GM12878 (cell line): ENCODE results near the gene RAB4B. TPM values are rescaled to one million over a fixed set of nuclear protein-coding genes. Genes with fewer than 3 reads are reported as not detected.
A peak's percentile ranks its signal among the peaks of the same experiment; 100 is the strongest.

Source experiments
- ATAC-seq: fragments of 200-7000 bp; cut with Tn5 transposase; 3 replicates; pipeline ENCODE4 v1.9.1; 2020; ENCODE audit warnings: mild to moderate bottlenecking, moderate library complexity
- BruUV-seq: library from RNA; stranded (reverse); fragments of 400-500 nt; replicated peaks from 2 replicates; lab custom pipeline; 2021; lab: Mats Ljungman, UMichigan
- CTCF ChIA-PET: fragments of 300-600 bp; sonication (Branson Sonifier 250); formaldehyde crosslinking; extraction: SDS; loops from one replicate; lab custom pipeline; 2021; ENCODE audit warnings: inconsistent platforms; lab: Yijun Ruan, JAX
- POLR2A ChIA-PET: fragments of 350-600 bp; formaldehyde crosslinking; extraction: SDS; loops from one replicate; lab custom pipeline; 2021; ENCODE audit warnings: inconsistent platforms; lab: Charles Lee
- RAD21 ChIA-PET: fragments of 300-600 bp; sonication (Branson Sonifier 250); formaldehyde crosslinking; loops from one replicate; lab custom pipeline; 2023; ENCODE audit warnings: antibody characterized with exemption; ENCODE audit not compliant: unreplicated experiment; lab: Charles Lee
- SMC1A ChIA-PET: fragments of 300-600 bp; sonication (Branson Sonifier 250); formaldehyde crosslinking; loops from one replicate; lab custom pipeline; 2023; ENCODE audit not compliant: unreplicated experiment, uncharacterized antibody; lab: Charles Lee
- DNase-seq: peaks from one replicate; pipeline ENCODE4 v3.0.0-alpha.2; 2011; ENCODE audit warnings: low read depth, low spot score
- FAIRE-seq: peaks from 3 replicates; lab custom pipeline; 2011; peaks lifted over from hg19 to GRCh38; lab: Jason Lieb, UNC
- H2AFZ ChIP-seq: 2 replicates; pipeline ENCODE4 v1.6.0; 2011; ENCODE audit warnings: low read depth, low read length, control low read depth; ENCODE audit not compliant: control insufficient read depth
- H3K27ac ChIP-seq: 2 replicates; pipeline ENCODE4 v1.5.1; 2011; ENCODE audit warnings: control low read depth; ENCODE audit not compliant: control insufficient read depth, insufficient read depth
- H3K27me3 ChIP-seq, 2 experiments: replicated peaks in 1 of 2; 2 replicates each; pipeline versions ENCODE4 v1.6.0 to v1.6.1; 2011; ENCODE audit warnings: low read length in 1 of 2; ENCODE audit not compliant: control insufficient read depth in 2 of 2, insufficient read depth in 2 of 2
- H3K36me3 ChIP-seq, 2 experiments: 2 replicates each; pipeline ENCODE4 v1.5.1; 2011; ENCODE audit warnings: low read length in 1 of 2; ENCODE audit not compliant: control insufficient read depth in 2 of 2, insufficient read depth in 2 of 2
- H3K4me1 ChIP-seq: 2 replicates; pipeline ENCODE4 v1.6.1; 2011; ENCODE audit warnings: mild to moderate bottlenecking, low read length, moderate library complexity, mixed read lengths; ENCODE audit not compliant: control insufficient read depth, insufficient read depth
- H3K4me2 ChIP-seq: 2 replicates; pipeline ENCODE4 v1.6.0; 2011; ENCODE audit warnings: control low read depth; ENCODE audit not compliant: control insufficient read depth, insufficient read depth
- H3K4me3 ChIP-seq: fragments of 200-600 bp; sonication (generic); 2 replicates; pipeline ENCODE4 v1.5.1; 2016
- H3K79me2 ChIP-seq: 2 replicates; pipeline ENCODE4 v1.6.0; 2011; ENCODE audit warnings: low read length; ENCODE audit not compliant: control insufficient read depth, insufficient read depth
- H3K9ac ChIP-seq: 2 replicates; pipeline ENCODE4 v1.8.0; 2011; ENCODE audit warnings: low read length, control low read depth, mixed read lengths; ENCODE audit not compliant: control insufficient read depth, insufficient read depth
- H3K9me3 ChIP-seq: replicated peaks from 3 replicates; pipeline ENCODE4 v1.5.1; 2011; ENCODE audit warnings: mild to moderate bottlenecking, low read length; ENCODE audit not compliant: control insufficient read depth, insufficient read depth
- H4K20me1 ChIP-seq: 2 replicates; pipeline ENCODE4 v1.6.0; 2011; ENCODE audit not compliant: control insufficient read depth, insufficient read depth
- CTCF ChIP-seq, 3 experiments: IDR thresholded peaks in 2 of 3; conservative IDR thresholded peaks in 1 of 3; 2 replicates each; pipeline ENCODE4 v1.5.1; 2011; ENCODE audit warnings: low read depth in 3 of 3, low read length in 3 of 3, mild to moderate bottlenecking in 3 of 3, control low read depth in 2 of 3, moderate library complexity in 2 of 3, inconsistent platforms in 1 of 3, mixed read lengths in 1 of 3; ENCODE audit not compliant: control insufficient read depth in 2 of 3, insufficient read depth in 1 of 3; ENCODE audit errors: extremely low read depth in 1 of 3
- POLR2A ChIP-seq: IDR thresholded peaks from 2 replicates; pipeline ENCODE4 v1.6.1; 2011; ENCODE audit warnings: low read depth, mild to moderate bottlenecking, low read length
- SREBF2 ChIP-seq: IDR thresholded peaks from 2 replicates; pipeline ENCODE4 v1.6.1; 2012; ENCODE audit warnings: mild to moderate bottlenecking, low read length
- TBL1XR1 ChIP-seq: IDR thresholded peaks from 2 replicates; pipeline ENCODE4 v1.6.1; 2012; ENCODE audit warnings: low read depth, low read length, improper control_type of control experiment
- ZBED1 ChIP-seq: IDR thresholded peaks from 2 replicates; pipeline ENCODE4 v1.6.1; 2016; ENCODE audit warnings: borderline replicate concordance
- WGBS: methylation state at CpG from one replicate; pipeline ENCODE4 v1.1.6; 2016; ENCODE audit warnings: low lambda C conversion rate; ENCODE audit not compliant: insufficient replicate concordance, insufficient coverage; ENCODE audit errors: missing lambda C conversion rate; 5-methylcytosine and 5-hydroxymethylcytosine counted together
- in situ Hi-C: fragments of 300-500 bp; cut with MboI; formaldehyde crosslinking; loops from 9 replicates; pipeline ENCODE4 v1.14.3; 2018; ENCODE audit warnings: mixed read lengths
- intact Hi-C: fragments of 100-400 bp; cut with micrococcal nuclease; formaldehyde crosslinking; loops from one replicate; pipeline ENCODE4 v1.14.2; 2022; ENCODE audit not compliant: unreplicated experiment
- polyA plus RNA-seq, 11 experiments: library from polyadenylated mRNA; depleted of rRNA in 4 of 11; unstranded in 6 of 11; stranded (reverse) in 5 of 11; fragments of >200 nt; fragmentation: Nextera tagmentation in 4 of 11; fragmentation: Illumina TruSeq in 1 of 11; extraction: Ambion mirVana in 4 of 11; extraction: Trizol in 1 of 11; gene quantifications; 1 replicate in 1 of 11; 2 replicates in 10 of 11; pipeline versions ENCODE4 v1.2.1 to v1.2.3, GENCODE V29; 2011 to 2016; ENCODE audit warnings: inconsistent platforms in 2 of 11, missing spikeins in 2 of 11, low read depth in 1 of 11
- total RNA-seq, 4 experiments: library from RNA; depleted of rRNA in 3 of 4; stranded (reverse); fragments of >200 nt in 3 of 4; fragmentation: Illumina TruSeq in 1 of 4; extraction: Trizol in 1 of 4; gene quantifications; 2 replicates each; pipeline versions ENCODE4 v1.2.1 to v1.2.3, GENCODE V29; 2013 to 2021

Gene RAB4B
- total and polyA plus RNA-seq, 10 of the 15 experiments (the other 5 are each of a cell fraction or from before 2014, with no cell fraction given) = 0.60 to 51.5 (median 27.7) TPM

GRCh38 chr19:40804783-40805242, 26.8 kb downstream of the RAB4B start:
- CTCF ChIA-PET = interaction anchor here (0.6 to 5.9 kb wide), 11 partner anchors 14 to 217 kb away, joined by 3 to 51 read pairs (median 5); partner anchors contain the start of genes ACTMAP, RAB4B and SNRPA
- Histone ChIP-seq H3K27ac (peak overlapping the region; percentile 84; the same call in 1 of the 2 replicates), H3K4me1 (peaks cover 52% of the 10 kb centered on the region), H3K4me2 (no peak overlapping the region; the same call in 1 of the 2 replicates), H3K27me3 (no peaks in the 10 kb centered on the region), H3K4me3 (no peak overlapping the region), H3K79me2 (peaks cover 57% of the 10 kb centered on the region), H3K9me3 (no peaks in the 10 kb centered on the region)
- BruUV-seq = no TSS peak
- no peak for DNase-seq
- RAD21 ChIA-PET = interaction anchor here (3.0 to 3.2 kb wide), 3 partner anchors 26 to 54 kb away, joined by 10 to 29 read pairs (median 18); partner anchors contain the start of genes ACTMAP, RAB4B and SNRPA
- POLR2A ChIA-PET = interaction anchor here (1.1 to 4.3 kb wide), 4 partner anchors 26 to 54 kb away, joined by 5 to 37 read pairs (median 12); partner anchors contain the start of genes ACTMAP, RAB4B and SNRPA
- no peak for ATAC-seq
- intact Hi-C loops = no loop called here
- TF ChIP-seq CTCF (IDR thresholded peaks at IDR 0.05 in 2 of 3, conservative IDR thresholded peaks at IDR 0.05 in 1 of 3; ENCODE audit: control insufficient read depth in 2 of 3, extremely low read depth in 1 of 3, insufficient read depth in 1 of 3, low read depth in 3 of 3, low read length in 3 of 3) (peak; percentile 6 to 21 (median 12); a peak in 2 of 6 replicates), POLR2A (peak; percentile 52), ZBED1 (no peak), SREBF2 (no peak), TBL1XR1 (no peak)
- TF ChIP-seq, all 136 proteins: peak for 2
- peaks cover 19% of the 10 kb centered on the region for H4K20me1 ChIP-seq
- SMC1A ChIA-PET = interaction anchor here (1.2 to 4.2 kb wide), 4 partner anchors 27 to 117 kb away, joined by 3 to 41 read pairs (median 15); partner anchors contain the start of genes ACTMAP, COQ8B, ITPKC and RAB4B
- FAIRE-seq = no peak
- no peak overlapping the region for H3K9ac ChIP-seq
- no peak overlapping the region for H2AFZ ChIP-seq
- in situ Hi-C loops = no loop called here
- WGBS = 73% methylated on average over 7 of the region's 7 CpGs
- H3K36me3 ChIP-seq = peaks cover 15 to 29% of the 10 kb centered on the region in 2 experiments; a peak in 3 of 4 replicates
